DOHH2 (cell line): ENCODE measurements around the gene AASDHPPT.

Experiments
- EZH2phosphoT487 ChIP-seq: fragments of 200-600 bp; sonication (generic); IDR thresholded peaks from 2 replicates; pipeline ENCODE4 v1.6.1; 2017; ENCODE audit warnings: borderline replicate concordance, mild to moderate bottlenecking, antibody characterized with exemption, low read length, moderate library complexity, mixed read lengths
- TF ChIP-seq, protein P1 (sequence below): fragments of 200-600 bp; sonication (generic); IDR thresholded peaks from one replicate; pipeline ENCODE4 v1.5.1; 2014; ENCODE audit warnings: antibody characterized with exemption, mild to moderate bottlenecking, low read depth, low read length; ENCODE audit not compliant: poor library complexity, severe bottlenecking

DNA sequence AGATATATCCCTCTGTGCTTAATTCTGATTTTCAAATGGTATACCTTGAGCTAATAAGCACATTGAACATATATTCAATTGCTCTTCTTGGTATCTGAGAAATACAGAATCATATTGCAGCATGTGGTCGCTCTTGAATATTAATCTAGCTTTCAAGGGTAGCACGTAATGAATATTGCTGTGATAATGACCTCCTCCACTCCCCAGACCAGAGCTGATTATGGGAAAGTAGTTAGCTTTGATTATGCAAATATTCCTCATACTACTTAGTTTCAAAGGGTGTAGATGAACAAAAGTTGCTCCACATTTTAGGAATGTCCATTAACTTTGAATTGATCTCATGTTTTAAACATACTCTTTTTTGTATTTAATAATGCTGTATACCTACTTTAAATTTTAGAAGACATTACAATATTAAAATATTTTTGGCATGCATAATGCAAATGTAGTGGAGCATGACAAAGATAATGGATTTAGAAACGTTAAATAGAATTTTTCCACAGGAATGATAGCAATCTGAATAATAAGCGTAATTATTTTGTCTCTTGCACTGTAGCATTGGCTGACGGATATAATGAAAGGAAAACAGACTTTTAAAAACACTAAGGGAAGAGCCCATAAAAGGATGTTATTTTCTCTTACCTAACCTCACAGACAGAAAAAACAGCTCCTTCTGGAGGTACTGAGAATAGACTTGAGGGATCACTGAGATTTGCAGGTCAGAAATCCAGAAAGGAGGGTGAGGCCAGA is 27.6 kb upstream of the AASDHPPT start:
- TF ChIP-seq, protein P1, sequence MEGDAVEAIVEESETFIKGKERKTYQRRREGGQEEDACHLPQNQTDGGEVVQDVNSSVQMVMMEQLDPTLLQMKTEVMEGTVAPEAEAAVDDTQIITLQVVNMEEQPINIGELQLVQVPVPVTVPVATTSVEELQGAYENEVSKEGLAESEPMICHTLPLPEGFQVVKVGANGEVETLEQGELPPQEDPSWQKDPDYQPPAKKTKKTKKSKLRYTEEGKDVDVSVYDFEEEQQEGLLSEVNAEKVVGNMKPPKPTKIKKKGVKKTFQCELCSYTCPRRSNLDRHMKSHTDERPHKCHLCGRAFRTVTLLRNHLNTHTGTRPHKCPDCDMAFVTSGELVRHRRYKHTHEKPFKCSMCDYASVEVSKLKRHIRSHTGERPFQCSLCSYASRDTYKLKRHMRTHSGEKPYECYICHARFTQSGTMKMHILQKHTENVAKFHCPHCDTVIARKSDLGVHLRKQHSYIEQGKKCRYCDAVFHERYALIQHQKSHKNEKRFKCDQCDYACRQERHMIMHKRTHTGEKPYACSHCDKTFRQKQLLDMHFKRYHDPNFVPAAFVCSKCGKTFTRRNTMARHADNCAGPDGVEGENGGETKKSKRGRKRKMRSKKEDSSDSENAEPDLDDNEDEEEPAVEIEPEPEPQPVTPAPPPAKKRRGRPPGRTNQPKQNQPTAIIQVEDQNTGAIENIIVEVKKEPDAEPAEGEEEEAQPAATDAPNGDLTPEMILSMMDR: no peak
- no peak for TF ChIP-seq EZH2phosphoT487
